Neural cell (in vitro differentiated cells): Measurements from ENCODE around the gene SMARCA4. TPM values are rescaled to one million over a fixed set of nuclear protein-coding genes. Genes with fewer than 3 reads are reported as not detected.

ENCODE experiments used
- H2AFZ ChIP-seq: fragments of 200-600, 300-800 bp; sonication (generic), shearing (Covaris generic); 2 replicates; pipeline ENCODE4 v1.6.0; 2014; ENCODE audit warnings: low read depth, mild to moderate bottlenecking, antibody characterized with exemption, low read length, moderate library complexity
- H3F3A ChIP-seq: fragments of 200-600 bp; shearing (Covaris generic); 2 replicates; pipeline ENCODE4 v1.6.1; 2016; ENCODE audit warnings: mild to moderate bottlenecking, moderate library complexity, mixed read lengths, antibody characterized with exemption, low read length; ENCODE audit not compliant: insufficient read depth, poor library complexity, severe bottlenecking
- H3K27ac ChIP-seq: fragments of 200-600, 300-800 bp; sonication (generic), shearing (Covaris generic); 2 replicates; pipeline ENCODE4 v1.5.1; 2014; ENCODE audit warnings: mild to moderate bottlenecking, low read length, moderate library complexity
- H3K27me3 ChIP-seq: fragments of 300-800, 200-600 bp; sonication (generic), shearing (Covaris generic); 2 replicates; pipeline ENCODE4 v1.6.0; 2014; ENCODE audit warnings: mild to moderate bottlenecking, low read depth, low read length, moderate library complexity; ENCODE audit not compliant: insufficient read depth
- H3K36me3 ChIP-seq: fragments of 300-800, 200-600 bp; sonication (generic), shearing (Covaris generic); 2 replicates; pipeline ENCODE4 v1.5.1; 2014; ENCODE audit warnings: mild to moderate bottlenecking, antibody characterized with exemption, low read length, moderate library complexity; ENCODE audit not compliant: insufficient read depth
- H3K4me2 ChIP-seq: fragments of 300-800, 200-600 bp; sonication (generic), shearing (Covaris generic); 2 replicates; pipeline ENCODE4 v1.6.0; 2014; ENCODE audit warnings: mild to moderate bottlenecking, low read length
- H3K4me3 ChIP-seq: fragments of 300-800, 200-600 bp; sonication (generic), shearing (Covaris generic); 2 replicates; pipeline ENCODE4 v1.5.1; 2014; ENCODE audit warnings: mild to moderate bottlenecking, low read length, moderate library complexity
- H3K79me2 ChIP-seq: fragments of 200-600 bp; shearing (Covaris generic); replicated peaks from 2 replicates; pipeline ENCODE4 v1.6.0; 2014; ENCODE audit warnings: mild to moderate bottlenecking, low read length, moderate library complexity; ENCODE audit not compliant: insufficient read depth
- H3K9ac ChIP-seq: fragments of 300-800, 200-600 bp; sonication (generic), shearing (Covaris generic); 2 replicates; pipeline ENCODE4 v1.6.1; 2016; ENCODE audit warnings: mild to moderate bottlenecking, low read length, mixed read lengths
- H3K9me2 ChIP-seq: fragments of 200-600 bp; shearing (Covaris generic); 2 replicates; pipeline ENCODE4 v1.6.1; 2016; ENCODE audit warnings: mild to moderate bottlenecking, low read length, mixed read lengths; ENCODE audit not compliant: insufficient read depth
- H3K9me3 ChIP-seq: fragments of 200-600, 300-800 bp; sonication (generic), shearing (Covaris generic); 2 replicates; pipeline ENCODE4 v1.6.1; 2016; ENCODE audit warnings: mild to moderate bottlenecking, mixed run types, low read length, moderate library complexity, mixed read lengths
- H4K20me1 ChIP-seq: fragments of 200-600 bp; shearing (Covaris generic); 2 replicates; pipeline ENCODE4 v1.6.1; 2016; ENCODE audit warnings: mild to moderate bottlenecking, mixed run types; ENCODE audit not compliant: insufficient read depth
- CTCF ChIP-seq: fragments of 450-650 bp; IDR thresholded peaks from 2 replicates; pipeline ENCODE4 v1.5.1; 2014; ENCODE audit warnings: antibody characterized with exemption, mild to moderate bottlenecking, moderate library complexity; ENCODE audit not compliant: poor library complexity, severe bottlenecking
- EZH2 ChIP-seq: fragments of 200-600, 300-800 bp; shearing (Covaris generic), sonication (generic); IDR thresholded peaks from 2 replicates; pipeline ENCODE4 v1.6.1; 2014; ENCODE audit warnings: antibody characterized with exemption, low read length, borderline replicate concordance, mild to moderate bottlenecking; ENCODE audit not compliant: insufficient read depth, poor library complexity, severe bottlenecking
- POLR2AphosphoS5 ChIP-seq: IDR thresholded peaks from 2 replicates; pipeline ENCODE4 v1.6.1; 2012
- RAD21 ChIP-seq: fragments of 450-650 bp; conservative IDR thresholded peaks from 2 replicates; pipeline ENCODE4 v1.6.1; 2014; ENCODE audit warnings: antibody characterized with exemption, mild to moderate bottlenecking, moderate library complexity
- SMC3 ChIP-seq: fragments of 450-650 bp; conservative IDR thresholded peaks from 2 replicates; pipeline ENCODE4 v1.6.1; 2014; ENCODE audit warnings: antibody characterized with exemption, mild to moderate bottlenecking, moderate library complexity; ENCODE audit not compliant: poor library complexity
- TAF1 ChIP-seq: IDR thresholded peaks from 2 replicates; pipeline ENCODE4 v1.6.1; 2012; ENCODE audit warnings: low read depth
- polyA plus RNA-seq: library from polyadenylated mRNA; depleted of rRNA; stranded (reverse); fragments of >200 nt; gene quantifications from 2 replicates; pipeline ENCODE4 v1.2.3, GENCODE V29; 2014
- TF ChIP-seq, protein P1 (sequence below): IDR thresholded peaks from 2 replicates; pipeline ENCODE4 v1.6.1; 2012; ENCODE audit warnings: borderline replicate concordance

SMARCA4 gene
- polyA plus RNA-seq, 1 donor from 2014 or later, result 97.3 TPM

DNA sequence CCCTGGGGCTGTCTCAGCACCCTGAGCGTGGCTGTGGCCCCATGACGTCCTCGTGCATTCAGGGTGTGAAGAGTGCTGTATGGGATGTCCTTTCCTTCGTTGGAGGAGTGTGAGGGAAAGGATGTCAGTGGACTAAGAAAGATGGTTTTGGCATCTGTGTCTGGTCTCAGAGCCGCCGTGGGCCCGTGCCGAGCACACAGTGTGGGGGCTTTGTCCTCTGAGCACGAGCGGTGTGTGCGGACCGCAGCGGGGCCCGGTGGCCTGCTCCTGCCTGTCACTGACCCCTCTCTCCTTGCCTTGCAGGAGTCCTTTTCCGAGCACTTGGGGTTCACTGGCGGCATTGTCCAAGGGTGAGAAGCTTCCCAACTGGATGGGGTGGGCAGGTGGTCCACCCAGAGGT, 65.2 kb downstream of the SMARCA4 start:
- Histone ChIP-seq H3K36me3 (peaks cover 6% of the 10 kb centered on the region), H3K4me2 (no peak overlapping the region), H3K9me2 (no peaks in the 10 kb centered on the region), H3K4me3 (no peak overlapping the region), H3K9ac (no peak overlapping the region), H3K27me3 (no peaks in the 10 kb centered on the region), H3K79me2 (no peaks in the 10 kb centered on the region), H4K20me1 (no peaks in the 10 kb centered on the region), H3F3A (no peaks in the 10 kb centered on the region), H3K27ac (no peak overlapping the region), H2AFZ (no peak overlapping the region), H3K9me3 (no peaks in the 10 kb centered on the region)
- no peak for TF ChIP-seq TAF1
- TF ChIP-seq POLR2AphosphoS5, result peak; percentile 4
- TF ChIP-seq EZH2, result no peak
- TF ChIP-seq, protein P1, sequence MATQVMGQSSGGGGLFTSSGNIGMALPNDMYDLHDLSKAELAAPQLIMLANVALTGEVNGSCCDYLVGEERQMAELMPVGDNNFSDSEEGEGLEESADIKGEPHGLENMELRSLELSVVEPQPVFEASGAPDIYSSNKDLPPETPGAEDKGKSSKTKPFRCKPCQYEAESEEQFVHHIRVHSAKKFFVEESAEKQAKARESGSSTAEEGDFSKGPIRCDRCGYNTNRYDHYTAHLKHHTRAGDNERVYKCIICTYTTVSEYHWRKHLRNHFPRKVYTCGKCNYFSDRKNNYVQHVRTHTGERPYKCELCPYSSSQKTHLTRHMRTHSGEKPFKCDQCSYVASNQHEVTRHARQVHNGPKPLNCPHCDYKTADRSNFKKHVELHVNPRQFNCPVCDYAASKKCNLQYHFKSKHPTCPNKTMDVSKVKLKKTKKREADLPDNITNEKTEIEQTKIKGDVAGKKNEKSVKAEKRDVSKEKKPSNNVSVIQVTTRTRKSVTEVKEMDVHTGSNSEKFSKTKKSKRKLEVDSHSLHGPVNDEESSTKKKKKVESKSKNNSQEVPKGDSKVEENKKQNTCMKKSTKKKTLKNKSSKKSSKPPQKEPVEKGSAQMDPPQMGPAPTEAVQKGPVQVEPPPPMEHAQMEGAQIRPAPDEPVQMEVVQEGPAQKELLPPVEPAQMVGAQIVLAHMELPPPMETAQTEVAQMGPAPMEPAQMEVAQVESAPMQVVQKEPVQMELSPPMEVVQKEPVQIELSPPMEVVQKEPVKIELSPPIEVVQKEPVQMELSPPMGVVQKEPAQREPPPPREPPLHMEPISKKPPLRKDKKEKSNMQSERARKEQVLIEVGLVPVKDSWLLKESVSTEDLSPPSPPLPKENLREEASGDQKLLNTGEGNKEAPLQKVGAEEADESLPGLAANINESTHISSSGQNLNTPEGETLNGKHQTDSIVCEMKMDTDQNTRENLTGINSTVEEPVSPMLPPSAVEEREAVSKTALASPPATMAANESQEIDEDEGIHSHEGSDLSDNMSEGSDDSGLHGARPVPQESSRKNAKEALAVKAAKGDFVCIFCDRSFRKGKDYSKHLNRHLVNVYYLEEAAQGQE, result no peak
- no peak for TF ChIP-seq SMC3

DNA sequence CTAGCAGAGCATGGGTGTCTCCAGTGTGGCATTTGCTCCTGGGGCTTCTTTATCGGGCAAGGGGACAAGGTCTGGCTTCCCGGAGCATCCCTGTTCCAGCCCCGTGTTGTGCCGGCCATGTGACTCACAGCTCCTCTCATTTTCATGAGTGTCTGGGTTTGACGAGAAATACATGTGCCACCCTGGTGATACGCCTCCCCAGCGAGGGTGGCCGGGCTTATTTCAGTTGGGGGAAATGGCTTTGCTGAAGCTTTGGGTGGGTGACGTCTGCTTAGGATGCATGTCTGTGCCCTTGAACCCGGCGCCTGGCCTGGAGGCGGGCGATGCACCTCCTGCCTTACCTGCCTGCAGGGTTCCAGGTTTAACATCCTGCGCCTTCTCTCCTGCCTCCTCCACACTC, 66.6 kb downstream of the SMARCA4 start:
- no peak overlapping the region for H2AFZ ChIP-seq
- TF ChIP-seq SMC3, result no peak
- TF ChIP-seq CTCF, result no peak
- TF ChIP-seq, protein P1, result no peak
- no peak for TF ChIP-seq POLR2AphosphoS5
- no peak for TF ChIP-seq RAD21
- H3K27me3 ChIP-seq, result no peaks in the 10 kb centered on the region
- H3K4me2 ChIP-seq, result no peak overlapping the region
- no peaks in the 10 kb centered on the region for H3K79me2 ChIP-seq
- H3K36me3 ChIP-seq, result no peaks in the 10 kb centered on the region
- H3K27ac ChIP-seq, result no peak overlapping the region
- no peak overlapping the region for H3K4me3 ChIP-seq
- H4K20me1 ChIP-seq, result no peaks in the 10 kb centered on the region
- H3K9ac ChIP-seq, result no peak overlapping the region
- no peaks in the 10 kb centered on the region for H3K9me3 ChIP-seq
- H3F3A ChIP-seq, result no peaks in the 10 kb centered on the region
- no peaks in the 10 kb centered on the region for H3K9me2 ChIP-seq
